Measurements from ENCODE around the gene ALDH1A1. TPM values are rescaled to one million over a fixed set of nuclear protein-coding genes. Genes with fewer than 3 reads are reported as not detected.

The ALDH1A1 gene
- total RNA-seq, 1 experiment from 2014 or later, result 8.8 TPM

GRCh38 chr9:72977670-72978069, 24.8 kb upstream of the ALDH1A1 start:
- CTCF ChIA-PET, result no interaction called here
- intact Hi-C loops (cut with micrococcal nuclease; ENCODE audit: unreplicated experiment), result no loop called here
- Histone ChIP-seq H3K27me3 (replicated peaks; ENCODE audit: insufficient read depth, low read depth, low read length, poor library complexity) (no peaks in the 10 kb centered on the region), H3K36me3 (ENCODE audit: insufficient read depth, low read length, poor library complexity, severe bottlenecking) (no peaks in the 10 kb centered on the region), H3K27ac (ENCODE audit: low read depth, low read length, poor library complexity, severe bottlenecking) (no peak overlapping the region), H3K4me1 (ENCODE audit: insufficient read depth, low read length, poor library complexity, severe bottlenecking) (peaks cover 37% of the 10 kb centered on the region), H3K9me3 (ENCODE audit: low read depth, low read length, poor library complexity, severe bottlenecking) (no peaks in the 10 kb centered on the region), H3K4me3 (ENCODE audit: low read depth, low read length, poor library complexity, severe bottlenecking) (no peak overlapping the region)
- POLR2A ChIA-PET (ENCODE audit: low non-redundant PET), result no interaction called here
- BruUV-seq (replicated peaks), result no TSS peak
- peak; percentile 62 for DNase-seq (ENCODE audit: low spot score)
- TF ChIP-seq CTCF (conservative IDR thresholded peaks at IDR 0.05; ENCODE audit: low read depth, low read length) (no peak), EZH2 (IDR thresholded peaks at IDR 0.05; ENCODE audit: borderline replicate concordance, low read depth, low read length, poor library complexity, severe bottlenecking) (no peak)

GRCh38 chr9:72974501-72974900, 21.6 kb upstream of the ALDH1A1 start:
- no peaks in the 10 kb centered on the region for H3K27me3 ChIP-seq (replicated peaks; ENCODE audit: insufficient read depth, low read depth, low read length, poor library complexity)
- intact Hi-C loops (cut with micrococcal nuclease; ENCODE audit: unreplicated experiment), result no loop called here
- no TSS peak for BruUV-seq (replicated peaks)

GRCh38 chr9:72972636-72973035, 19.8 kb upstream of the ALDH1A1 start:
- DNase-seq (ENCODE audit: low spot score), result no peak
- Histone ChIP-seq H3K27ac (ENCODE audit: low read depth, low read length, poor library complexity, severe bottlenecking) (no peak overlapping the region), H3K4me3 (ENCODE audit: low read depth, low read length, poor library complexity, severe bottlenecking) (no peak overlapping the region), H3K4me1 (ENCODE audit: insufficient read depth, low read length, poor library complexity, severe bottlenecking) (peaks cover 23% of the 10 kb centered on the region), H3K27me3 (replicated peaks; ENCODE audit: insufficient read depth, low read depth, low read length, poor library complexity) (no peaks in the 10 kb centered on the region), H3K9me3 (ENCODE audit: low read depth, low read length, poor library complexity, severe bottlenecking) (peaks cover 6% of the 10 kb centered on the region), H3K36me3 (ENCODE audit: insufficient read depth, low read length, poor library complexity, severe bottlenecking) (no peaks in the 10 kb centered on the region)
- ChIA-PET CTCF (no interaction called here), POLR2A (ENCODE audit: low non-redundant PET) (no interaction called here)
- TF ChIP-seq CTCF (conservative IDR thresholded peaks at IDR 0.05; ENCODE audit: low read depth, low read length), result no peak
- no peak for TF ChIP-seq EZH2 (IDR thresholded peaks at IDR 0.05; ENCODE audit: borderline replicate concordance, low read depth, low read length, poor library complexity, severe bottlenecking)
- intact Hi-C loops (cut with micrococcal nuclease; ENCODE audit: unreplicated experiment), result no loop called here
- BruUV-seq (replicated peaks), result no TSS peak

More at GRCh38 chr9:72974501-72974900, 21.6 kb upstream of the ALDH1A1 start:
- peaks cover 41% of the 10 kb centered on the region for H3K4me1 ChIP-seq (ENCODE audit: insufficient read depth, low read length, poor library complexity, severe bottlenecking)
- POLR2A ChIA-PET (ENCODE audit: low non-redundant PET), result no interaction called here
- no peak for TF ChIP-seq CTCF (conservative IDR thresholded peaks at IDR 0.05; ENCODE audit: low read depth, low read length)
- TF ChIP-seq EZH2 (IDR thresholded peaks at IDR 0.05; ENCODE audit: borderline replicate concordance, low read depth, low read length, poor library complexity, severe bottlenecking), result no peak
- CTCF ChIA-PET, result interaction anchor here (0.8 kb wide), 1 partner anchor 175 kb away, joined by 5 read pairs; no protein-coding TSS in a partner anchor
- H3K27ac ChIP-seq (ENCODE audit: low read depth, low read length, poor library complexity, severe bottlenecking), result no peak overlapping the region
- no peaks in the 10 kb centered on the region for H3K9me3 ChIP-seq (ENCODE audit: low read depth, low read length, poor library complexity, severe bottlenecking)
- H3K4me3 ChIP-seq (ENCODE audit: low read depth, low read length, poor library complexity, severe bottlenecking), result no peak overlapping the region
- H3K36me3 ChIP-seq (ENCODE audit: insufficient read depth, low read length, poor library complexity, severe bottlenecking), result no peaks in the 10 kb centered on the region
- no peak for DNase-seq (ENCODE audit: low spot score)
